ENCODE results near the gene ATXN7L2.

- TF ChIP-seq, protein P1, sequence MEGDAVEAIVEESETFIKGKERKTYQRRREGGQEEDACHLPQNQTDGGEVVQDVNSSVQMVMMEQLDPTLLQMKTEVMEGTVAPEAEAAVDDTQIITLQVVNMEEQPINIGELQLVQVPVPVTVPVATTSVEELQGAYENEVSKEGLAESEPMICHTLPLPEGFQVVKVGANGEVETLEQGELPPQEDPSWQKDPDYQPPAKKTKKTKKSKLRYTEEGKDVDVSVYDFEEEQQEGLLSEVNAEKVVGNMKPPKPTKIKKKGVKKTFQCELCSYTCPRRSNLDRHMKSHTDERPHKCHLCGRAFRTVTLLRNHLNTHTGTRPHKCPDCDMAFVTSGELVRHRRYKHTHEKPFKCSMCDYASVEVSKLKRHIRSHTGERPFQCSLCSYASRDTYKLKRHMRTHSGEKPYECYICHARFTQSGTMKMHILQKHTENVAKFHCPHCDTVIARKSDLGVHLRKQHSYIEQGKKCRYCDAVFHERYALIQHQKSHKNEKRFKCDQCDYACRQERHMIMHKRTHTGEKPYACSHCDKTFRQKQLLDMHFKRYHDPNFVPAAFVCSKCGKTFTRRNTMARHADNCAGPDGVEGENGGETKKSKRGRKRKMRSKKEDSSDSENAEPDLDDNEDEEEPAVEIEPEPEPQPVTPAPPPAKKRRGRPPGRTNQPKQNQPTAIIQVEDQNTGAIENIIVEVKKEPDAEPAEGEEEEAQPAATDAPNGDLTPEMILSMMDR (IDR thresholded peaks at IDR 0.05) = no peak
- TF ChIP-seq POLR2A (IDR thresholded peaks at IDR 0.05) = no peak
Observed at GRCh38 chr1:109491372-109491771, 7.7 kb downstream of the ATXN7L2 start.
